Lung (tissue), 12 donors: Measurements from ENCODE around the gene CDKN2B-AS1. TPM values are rescaled to one million over a fixed set of nuclear protein-coding genes. Genes with fewer than 3 reads are reported as not detected.

Source experiments
- ATAC-seq: fragments of 200-7000 bp; cut with Tn5 transposase; one replicate; pipeline ENCODE4 v1.9.1; 2020; ENCODE audit warnings: moderate number of reproducible peaks; ENCODE audit not compliant: insufficient read depth, low FRiP score
- DNase-seq, 3 donors: peaks; one replicate each; pipeline ENCODE4 v3.0.0-alpha.2; 2013 to 2017
- H3K27ac ChIP-seq, 2 donors: one replicate each; pipeline ENCODE4 v1.5.1; 2013; ENCODE audit warnings: mild to moderate bottlenecking in 2 of 2, moderate library complexity in 2 of 2, control low read depth in 1 of 2, inconsistent platforms in 1 of 2, low read depth in 1 of 2, low read length in 1 of 2
- H3K27me3 ChIP-seq, 3 donors: one replicate each; pipeline ENCODE4 v1.5.1; 2013; ENCODE audit warnings: low read length in 2 of 3; ENCODE audit not compliant: control insufficient read depth in 3 of 3, insufficient read depth in 3 of 3
- H3K36me3 ChIP-seq, 4 donors: one replicate each; pipeline ENCODE4 v1.5.1; 2013; ENCODE audit warnings: low read length in 4 of 4, mild to moderate bottlenecking in 1 of 4, moderate library complexity in 1 of 4; ENCODE audit not compliant: control insufficient read depth in 4 of 4, insufficient read depth in 4 of 4
- H3K4me1 ChIP-seq, 5 donors: one replicate each; pipeline ENCODE4 v1.5.1; 2013; ENCODE audit warnings: low read length in 5 of 5, mild to moderate bottlenecking in 2 of 5, moderate library complexity in 1 of 5; ENCODE audit not compliant: control insufficient read depth in 5 of 5, insufficient read depth in 5 of 5
- H3K4me3 ChIP-seq: one replicate; pipeline ENCODE4 v1.5.1; 2013; ENCODE audit warnings: mild to moderate bottlenecking, control low read depth, moderate library complexity
- H3K9ac ChIP-seq, 2 donors: one replicate each; pipeline ENCODE4 v1.5.1; 2013; ENCODE audit warnings: low read length in 2 of 2, control low read depth in 1 of 2; ENCODE audit not compliant: insufficient read depth in 1 of 2
- H3K9me3 ChIP-seq, 4 donors: one replicate each; pipeline ENCODE4 v1.5.1; 2013; ENCODE audit warnings: low read length in 3 of 4, mild to moderate bottlenecking in 1 of 4, moderate library complexity in 1 of 4; ENCODE audit not compliant: control insufficient read depth in 4 of 4, insufficient read depth in 3 of 4
- WGBS, 2 donors: extraction: QIAGEN DNeasy Blood & Tissue Kit; methylation state at CpG; one replicate each; pipeline ENCODE4 v1.1.7; 2013; 5-methylcytosine and 5-hydroxymethylcytosine counted together
- polyA plus RNA-seq, 2 donors: library from polyadenylated mRNA; stranded (reverse); fragments of 200-250 nt; gene quantifications; one replicate each; pipeline ENCODE4 v1.2.1, GENCODE V29; 2013
- total RNA-seq, 2 donors: library from RNA; depleted of rRNA in 1 of 2; stranded (reverse); fragments of >200 nt in 1 of 2; gene quantifications; one replicate each; pipeline ENCODE4 v1.2.1, GENCODE V29; 2014 to 2021
- TF ChIP-seq, protein P1 (sequence below): IDR thresholded peaks from 2 replicates; pipeline ENCODE4 v1.5.1; 2012; ENCODE audit warnings: mild to moderate bottlenecking; ENCODE audit errors: control extremely low read depth, extremely low read depth
- donor health status: control.
- donor health status: control.
- donor health status: Bipolar disorder and iron deficiency.
- donor health status: healthy.
- donor health status: DM: yes; HTN: yes; CAD: no.

Gene CDKN2B-AS1
- total and polyA plus RNA-seq, 4 donors, result 0.32 to 1.2 (median 0.59) TPM

DNA sequence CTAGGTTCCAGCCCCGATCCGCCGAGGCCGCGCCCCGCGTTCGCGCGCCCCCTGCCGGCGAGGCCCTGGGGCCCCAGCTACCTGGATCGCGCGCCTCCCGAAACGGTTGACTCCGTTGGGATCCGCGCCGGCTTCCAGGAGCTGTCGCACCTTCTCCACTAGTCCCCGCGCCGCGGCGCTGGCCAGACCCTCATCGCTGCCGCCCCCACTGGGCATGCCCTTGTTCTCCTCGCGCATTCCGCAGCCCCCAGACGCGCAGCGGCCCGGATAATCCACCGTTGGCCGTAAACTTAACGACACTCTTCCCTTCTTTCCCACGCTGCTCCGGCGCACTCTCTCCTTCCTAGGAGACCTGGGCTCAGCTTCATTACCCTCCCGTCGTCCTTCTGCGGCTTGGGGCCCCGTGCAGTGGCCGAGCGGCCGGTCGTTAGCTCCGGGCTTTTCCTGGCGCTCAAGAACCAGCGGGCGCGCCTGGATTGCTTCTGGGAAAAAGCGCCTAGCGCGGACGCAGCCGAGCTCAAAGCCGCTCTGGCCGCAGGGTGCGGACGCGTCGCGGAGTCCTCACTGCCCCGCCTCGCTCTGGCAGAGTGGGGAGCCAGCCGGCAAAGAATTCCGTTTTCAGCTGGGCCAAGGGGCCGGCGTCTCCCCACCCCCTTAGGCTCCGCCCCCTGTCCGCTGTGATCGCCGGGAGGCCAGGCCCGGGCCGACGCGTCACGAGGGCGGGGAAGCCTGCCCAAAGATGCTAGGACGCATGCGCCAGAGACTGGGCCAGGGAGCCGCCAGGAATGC is 14.3 kb downstream of the CDKN2B-AS1 start, which contains the start of gene CDKN2B:
Gene CDKN2B (minus strand): TSS at position 589 of the 789 bp plus-strand sequence. CDS start 352 bp downstream, at position 237.
- peaks cover 0 to 60% (median 53%) of the 10 kb centered on the region in 3 donors for H3K27me3 ChIP-seq
- TF ChIP-seq, protein P1, sequence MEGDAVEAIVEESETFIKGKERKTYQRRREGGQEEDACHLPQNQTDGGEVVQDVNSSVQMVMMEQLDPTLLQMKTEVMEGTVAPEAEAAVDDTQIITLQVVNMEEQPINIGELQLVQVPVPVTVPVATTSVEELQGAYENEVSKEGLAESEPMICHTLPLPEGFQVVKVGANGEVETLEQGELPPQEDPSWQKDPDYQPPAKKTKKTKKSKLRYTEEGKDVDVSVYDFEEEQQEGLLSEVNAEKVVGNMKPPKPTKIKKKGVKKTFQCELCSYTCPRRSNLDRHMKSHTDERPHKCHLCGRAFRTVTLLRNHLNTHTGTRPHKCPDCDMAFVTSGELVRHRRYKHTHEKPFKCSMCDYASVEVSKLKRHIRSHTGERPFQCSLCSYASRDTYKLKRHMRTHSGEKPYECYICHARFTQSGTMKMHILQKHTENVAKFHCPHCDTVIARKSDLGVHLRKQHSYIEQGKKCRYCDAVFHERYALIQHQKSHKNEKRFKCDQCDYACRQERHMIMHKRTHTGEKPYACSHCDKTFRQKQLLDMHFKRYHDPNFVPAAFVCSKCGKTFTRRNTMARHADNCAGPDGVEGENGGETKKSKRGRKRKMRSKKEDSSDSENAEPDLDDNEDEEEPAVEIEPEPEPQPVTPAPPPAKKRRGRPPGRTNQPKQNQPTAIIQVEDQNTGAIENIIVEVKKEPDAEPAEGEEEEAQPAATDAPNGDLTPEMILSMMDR, result peak; percentile 74
- H3K9me3 ChIP-seq, result peaks cover 0 to 5% (median 0%) of the 10 kb centered on the region in 4 donors
- H3K27ac ChIP-seq, result peak within 1 kb of the TSS; percentile 47 to 98
- peak within 1 kb of the TSS; percentile 67 for H3K4me3 ChIP-seq
- H3K36me3 ChIP-seq, result peaks cover 0 to 6% (median 0%) of the 10 kb centered on the region in 4 donors
- DNase-seq, result peak; percentile 90 to 91 (median 90)
- ATAC-seq, result peak; percentile 99
- peaks cover 0 to 4% (median 0%) of the 10 kb centered on the region in 5 donors for H3K4me1 ChIP-seq
- WGBS, 2 donors, result 1% methylated on average over 77 to 86 of the region's 86 CpGs
- H3K9ac ChIP-seq, result no peak within 1 kb of the TSS

DNA sequence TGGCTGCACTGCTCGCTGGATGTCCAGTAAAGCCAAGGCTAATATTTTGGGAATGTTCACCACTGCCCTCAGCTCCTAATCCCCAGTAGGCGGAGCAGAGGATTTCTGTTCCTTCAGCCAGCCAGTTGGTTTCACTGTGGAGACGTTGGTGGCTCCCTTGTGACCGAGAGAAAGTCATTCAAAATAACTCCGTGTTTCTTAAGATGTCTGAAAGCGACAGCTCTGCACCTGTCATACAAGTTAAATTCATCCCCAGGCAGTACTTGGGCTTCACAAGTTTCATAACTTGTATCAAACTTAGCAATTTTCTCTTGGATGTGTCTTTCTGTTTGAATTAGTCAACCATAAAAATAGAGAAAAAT is 14.9 kb downstream of the CDKN2B-AS1 start:
- Histone ChIP-seq H3K27ac (peak overlapping the region in 1 of 2 donors; percentile 98), H3K9me3 (peaks cover 0 to 5% (median 0%) of the 10 kb centered on the region in 4 donors), H3K27me3 (peaks cover 0 to 54% (median 47%) of the 10 kb centered on the region in 3 donors), H3K4me1 (peaks cover 0 to 4% (median 0%) of the 10 kb centered on the region in 5 donors), H3K4me3 (no peak overlapping the region), H3K9ac (no peak overlapping the region), H3K36me3 (peaks cover 0 to 6% (median 0%) of the 10 kb centered on the region in 4 donors)
- ATAC-seq, result no peak
- no peak for DNase-seq
- TF ChIP-seq, protein P1, result no peak
- WGBS, 2 donors, result 8 to 9% methylated on average over 6 of the region's 6 CpGs

DNA sequence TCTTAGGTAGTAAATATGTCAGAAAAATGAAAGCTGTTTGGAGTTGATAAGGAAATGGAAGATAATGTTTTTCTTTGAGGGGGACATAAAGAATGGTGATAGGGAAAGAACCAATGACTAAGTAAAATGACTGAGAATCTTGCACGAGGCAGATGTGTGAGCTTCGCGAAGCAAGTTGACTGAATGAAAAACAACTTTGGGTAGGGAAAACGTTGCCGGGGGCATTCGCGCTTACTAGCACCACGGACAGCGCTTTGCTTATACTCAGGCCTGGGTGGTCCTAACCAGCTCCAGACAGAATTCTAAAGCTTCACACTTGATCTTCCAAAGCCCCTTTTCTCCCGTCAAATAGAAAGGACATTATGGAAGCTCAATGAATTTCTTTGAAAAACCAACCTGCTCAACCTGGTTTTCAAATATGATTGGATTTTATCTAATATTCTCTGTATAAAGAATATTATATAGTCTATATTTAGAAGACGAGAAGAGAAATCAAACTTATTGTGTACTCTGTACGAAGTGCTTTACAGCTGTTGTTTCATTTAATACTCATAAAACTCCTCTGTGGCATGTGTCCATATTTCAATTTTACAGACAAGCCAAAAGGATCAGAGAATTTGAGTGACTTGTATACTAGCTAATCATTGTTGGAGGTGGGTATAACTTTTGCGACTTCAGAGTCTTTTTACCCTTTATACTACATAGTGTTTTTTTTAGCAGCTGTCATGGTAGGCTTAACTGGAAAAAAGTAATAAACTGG is 16.5 kb downstream of the CDKN2B-AS1 start:
- peak; percentile 66 to 83 (median 70) for DNase-seq
- no peak overlapping the region for H3K9ac ChIP-seq
- 22 to 26% methylated on average over 13 of the region's 13 CpGs for WGBS, 2 donors
- no peak overlapping the region for H3K27ac ChIP-seq
- peaks cover 0 to 38% (median 31%) of the 10 kb centered on the region in 3 donors for H3K27me3 ChIP-seq
- no peaks in the 10 kb centered on the region for H3K9me3 ChIP-seq
- no peak for ATAC-seq
- TF ChIP-seq, protein P1, result no peak
- H3K4me3 ChIP-seq, result no peak overlapping the region
- peaks cover 0 to 1% (median 0%) of the 10 kb centered on the region in 4 donors for H3K36me3 ChIP-seq
- H3K4me1 ChIP-seq, result peaks cover 0 to 3% (median 0%) of the 10 kb centered on the region in 5 donors
